Stomach (tissue), 4 donors: ENCODE results near the gene GDPGP1.

Source experiments
- EP300 ChIP-seq: sonication (generic); formaldehyde crosslinking; IDR thresholded peaks from one replicate; pipeline ENCODE4 v1.6.1; 2017; ENCODE audit warnings: antibody characterized with exemption
- POLR2A ChIP-seq, 4 donors: fragments of 450-650 bp; IDR thresholded peaks; one replicate each; pipeline ENCODE4 v1.6.1; 2016; ENCODE audit warnings: antibody characterized with exemption in 4 of 4, control low read depth in 2 of 4, mild to moderate bottlenecking in 1 of 4, moderate library complexity in 1 of 4
- TF ChIP-seq, protein P1 (sequence below), 7 experiments: fragments of 450-650 bp in 4 of 7; fragments of 200-600 bp in 3 of 7; sonication (generic) in 3 of 7; IDR thresholded peaks; one replicate each; pipeline ENCODE4 v1.5.1; 2016 to 2019; ENCODE audit warnings: antibody characterized with exemption in 7 of 7, control low read depth in 2 of 7, mild to moderate bottlenecking in 1 of 7

GRCh38 chr15:90203473-90203872 is 30.5 kb upstream of the GDPGP1 start:
- TF ChIP-seq, protein P1, sequence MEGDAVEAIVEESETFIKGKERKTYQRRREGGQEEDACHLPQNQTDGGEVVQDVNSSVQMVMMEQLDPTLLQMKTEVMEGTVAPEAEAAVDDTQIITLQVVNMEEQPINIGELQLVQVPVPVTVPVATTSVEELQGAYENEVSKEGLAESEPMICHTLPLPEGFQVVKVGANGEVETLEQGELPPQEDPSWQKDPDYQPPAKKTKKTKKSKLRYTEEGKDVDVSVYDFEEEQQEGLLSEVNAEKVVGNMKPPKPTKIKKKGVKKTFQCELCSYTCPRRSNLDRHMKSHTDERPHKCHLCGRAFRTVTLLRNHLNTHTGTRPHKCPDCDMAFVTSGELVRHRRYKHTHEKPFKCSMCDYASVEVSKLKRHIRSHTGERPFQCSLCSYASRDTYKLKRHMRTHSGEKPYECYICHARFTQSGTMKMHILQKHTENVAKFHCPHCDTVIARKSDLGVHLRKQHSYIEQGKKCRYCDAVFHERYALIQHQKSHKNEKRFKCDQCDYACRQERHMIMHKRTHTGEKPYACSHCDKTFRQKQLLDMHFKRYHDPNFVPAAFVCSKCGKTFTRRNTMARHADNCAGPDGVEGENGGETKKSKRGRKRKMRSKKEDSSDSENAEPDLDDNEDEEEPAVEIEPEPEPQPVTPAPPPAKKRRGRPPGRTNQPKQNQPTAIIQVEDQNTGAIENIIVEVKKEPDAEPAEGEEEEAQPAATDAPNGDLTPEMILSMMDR (IDR thresholded peaks at IDR 0.05), result no peak
- TF ChIP-seq POLR2A (IDR thresholded peaks at IDR 0.05) (no peak), EP300 (no peak)
